Nephron progenitor cell (in vitro differentiated cells): ENCODE data around the gene CIDEB.

Source experiments
- DNase-seq: peaks from one replicate; pipeline ENCODE4 v3.0.0; 2021
- H3K27ac Mint-ChIP-seq: 2 replicates; pipeline ENCODE4 v1.8.0; 2021; ENCODE audit warnings: mild to moderate bottlenecking, moderate library complexity, mixed read lengths
- H3K27me3 Mint-ChIP-seq: 2 replicates; pipeline ENCODE4 v1.8.0; 2021; ENCODE audit warnings: mild to moderate bottlenecking, low read depth, mixed read lengths; ENCODE audit not compliant: poor library complexity
- H3K36me3 Mint-ChIP-seq: 2 replicates; pipeline ENCODE4 v1.8.0; 2021; ENCODE audit warnings: low read depth, mixed read lengths
- H3K4me1 Mint-ChIP-seq: 2 replicates; pipeline ENCODE4 v1.8.0; 2021; ENCODE audit warnings: mixed read lengths
- H3K4me3 Mint-ChIP-seq: 2 replicates; pipeline ENCODE4 v1.8.0; 2021; ENCODE audit warnings: mild to moderate bottlenecking, moderate library complexity, mixed read lengths
- H3K9me3 Mint-ChIP-seq: 2 replicates; pipeline ENCODE4 v1.8.0; 2021; ENCODE audit warnings: mild to moderate bottlenecking, moderate library complexity, mixed read lengths
- CTCF ChIP-seq: fragments of 200-600 bp; sonication (generic); IDR thresholded peaks from 2 replicates; pipeline ENCODE4 v1.5.0; 2021; ENCODE audit warnings: antibody characterized with exemption

CIDEB gene

GRCh38 chr14:24324024-24324423 is 16.2 kb upstream of the CIDEB start:
- Mint-ChIP-seq H3K36me3 (no peaks in the 10 kb centered on the region), H3K4me1 (peaks cover 70% of the 10 kb centered on the region), H3K27me3 (peaks cover 39% of the 10 kb centered on the region), H3K27ac (no peak overlapping the region), H3K9me3 (peaks cover 7% of the 10 kb centered on the region), H3K4me3 (no peak overlapping the region)
- DNase-seq: no peak
- no peak for TF ChIP-seq CTCF

- no peak for DNase-seq
- H3K27me3 Mint-ChIP-seq: peaks cover 42% of the 10 kb centered on the region
Observed at GRCh38 chr14:24323341-24323740, 15.6 kb upstream of the CIDEB start.

DNA sequence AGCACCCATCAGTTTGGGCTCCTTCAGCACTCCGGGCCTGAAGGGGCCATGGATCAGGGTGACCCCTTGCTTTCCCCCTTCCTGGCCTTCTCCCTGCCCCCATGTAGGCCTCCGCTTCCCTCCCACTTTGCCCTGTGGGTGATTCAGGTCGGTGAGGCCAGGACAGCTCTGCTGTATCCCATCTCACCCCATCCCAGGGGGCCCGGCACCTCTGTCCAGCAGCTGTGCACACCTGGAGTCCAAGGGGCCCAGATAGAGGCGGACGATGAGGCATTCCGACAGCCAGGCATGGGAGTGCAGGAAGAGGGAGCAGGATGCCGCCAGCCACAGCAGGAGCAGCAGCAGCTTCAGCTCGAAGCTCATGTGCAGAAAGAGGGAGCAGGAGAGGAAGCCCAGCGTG is 14.9 kb upstream of the CIDEB start:
- Mint-ChIP-seq H3K9me3 (no peaks in the 10 kb centered on the region), H3K36me3 (no peaks in the 10 kb centered on the region), H3K27me3 (peaks cover 49% of the 10 kb centered on the region)

More at GRCh38 chr14:24323341-24323740, 15.6 kb upstream of the CIDEB start:
- H3K27ac Mint-ChIP-seq: no peak overlapping the region
- H3K36me3 Mint-ChIP-seq: no peaks in the 10 kb centered on the region
- peaks cover 65% of the 10 kb centered on the region for H3K4me1 Mint-ChIP-seq
- H3K9me3 Mint-ChIP-seq: peaks cover under 1% of the 10 kb centered on the region
- no peak for TF ChIP-seq CTCF
- no peak overlapping the region for H3K4me3 Mint-ChIP-seq

GRCh38 chr14:24321212-24321975 is 13.6 kb upstream of the CIDEB start:
- H3K4me1 Mint-ChIP-seq: peaks cover 54% of the 10 kb centered on the region
- no peak overlapping the region for H3K27ac Mint-ChIP-seq
- H3K36me3 Mint-ChIP-seq: no peaks in the 10 kb centered on the region
- peaks cover 48% of the 10 kb centered on the region for H3K27me3 Mint-ChIP-seq
- H3K9me3 Mint-ChIP-seq: no peaks in the 10 kb centered on the region
- TF ChIP-seq CTCF: no peak
- H3K4me3 Mint-ChIP-seq: no peak overlapping the region
- no peak for DNase-seq

More for the DNA sequence above, 14.9 kb upstream of the CIDEB start:
- no peak for TF ChIP-seq CTCF
- Mint-ChIP-seq H3K4me3 (no peak overlapping the region), H3K27ac (no peak overlapping the region), H3K4me1 (peaks cover 64% of the 10 kb centered on the region)
- no peak for DNase-seq

GRCh38 chr14:24317141-24317928 is 9.6 kb upstream of the CIDEB start:
- Mint-ChIP-seq H3K9me3 (no peaks in the 10 kb centered on the region), H3K27me3 (peaks cover 54% of the 10 kb centered on the region), H3K36me3 (peaks cover 1% of the 10 kb centered on the region), H3K4me1 (peaks cover 32% of the 10 kb centered on the region), H3K27ac (no peak overlapping the region), H3K4me3 (no peak overlapping the region)
- no peak for DNase-seq
- no peak for TF ChIP-seq CTCF
